Pulmonary artery endothelial cell (primary cell): ENCODE data around the gene LTBP1. TPM values are rescaled to one million over a fixed set of nuclear protein-coding genes. Genes with fewer than 3 reads are reported as not detected.
"Not testable (repeated sequence)": the region's sequence is repeated elsewhere in the genome, so short reads cannot be mapped to it uniquely, and the experiment has no call there.

ENCODE experiments used
- DNase-seq: peaks from one replicate; pipeline ENCODE4 v3.0.0-alpha.2; 2011; ENCODE audit warnings: low read depth, low spot score
- total RNA-seq: library from RNA; depleted of rRNA; stranded (reverse); fragments of >200 nt; gene quantifications from 2 replicates; pipeline ENCODE4 v1.2.3, GENCODE V29; 2014

Gene LTBP1
- total RNA-seq, 1 donor from 2014 or later = 109 TPM

- DNase-seq = no peak
These were observed 272.4 kb downstream of the LTBP1 start for GRCh38 chr2:33219114-33219513.

- no peak for DNase-seq
These were observed 273.1 kb downstream of the LTBP1 start for GRCh38 chr2:33219850-33220275.

GRCh38 chr2:33220533-33220932 lies 273.8 kb downstream of the LTBP1 start:
- DNase-seq = no peak

DNA sequence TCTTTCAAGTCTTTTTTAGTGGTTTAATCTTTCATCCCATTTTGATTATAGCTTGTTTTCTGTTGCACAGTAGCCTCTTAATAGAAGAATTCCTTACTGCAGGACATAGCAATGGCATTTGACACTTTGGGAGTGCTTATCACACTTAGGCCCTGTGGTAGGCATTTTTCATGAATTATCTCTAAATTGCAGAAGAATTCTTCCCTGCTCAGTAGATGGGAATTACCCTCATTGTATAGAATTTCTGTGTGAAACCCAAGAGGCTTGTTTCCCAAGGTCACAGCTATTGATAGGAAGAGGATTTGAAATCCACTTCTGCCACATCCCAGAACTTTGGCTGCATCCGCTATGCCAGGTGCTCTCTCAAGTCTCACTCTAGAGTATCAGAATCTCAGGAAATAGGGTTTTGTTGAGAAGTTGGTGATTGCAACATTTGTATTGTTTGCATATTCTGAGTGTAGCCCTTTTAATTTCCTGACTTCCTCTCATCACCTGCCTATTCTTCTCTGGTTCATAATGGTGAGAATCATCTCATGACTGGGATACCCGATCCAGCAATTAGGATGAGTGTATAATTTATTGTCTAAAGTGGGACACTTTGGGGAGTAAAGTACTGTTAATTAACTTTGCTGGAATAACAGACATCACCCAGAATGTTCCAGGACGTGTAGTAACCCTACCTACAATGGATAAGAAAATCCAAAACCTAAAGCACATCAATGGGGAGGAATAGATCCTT lies 274.5 kb downstream of the LTBP1 start:
- DNase-seq = no peak

DNA sequence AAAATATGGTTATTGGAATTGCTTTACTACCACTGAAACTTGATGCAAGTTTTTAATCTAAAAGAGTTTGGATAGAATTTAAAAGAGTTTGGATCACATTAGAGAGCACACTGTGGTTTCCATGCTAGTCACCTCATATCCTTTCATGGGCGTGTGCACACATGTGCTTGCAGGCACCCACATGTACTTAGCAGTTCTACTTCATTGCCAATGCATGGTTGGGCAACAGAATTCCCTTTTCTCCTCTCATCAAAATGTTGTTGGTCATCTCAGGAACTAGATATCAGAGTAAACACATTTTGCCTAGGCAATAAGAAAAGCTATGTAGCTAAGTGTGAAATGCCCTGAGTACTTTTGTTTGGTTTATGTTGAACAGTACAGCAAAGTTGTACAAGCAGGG lies 275.6 kb downstream of the LTBP1 start:
- no peak for DNase-seq

- DNase-seq = no peak
These were observed 277.1 kb downstream of the LTBP1 start for GRCh38 chr2:33223856-33224255.

- DNase-seq = no peak
These were observed 278.6 kb downstream of the LTBP1 start for GRCh38 chr2:33225350-33225749.

GRCh38 chr2:33226546-33226945 lies 279.8 kb downstream of the LTBP1 start:
- DNase-seq = no peak

- no peak for DNase-seq
These were observed 282.9 kb downstream of the LTBP1 start for GRCh38 chr2:33229646-33230045.

DNA sequence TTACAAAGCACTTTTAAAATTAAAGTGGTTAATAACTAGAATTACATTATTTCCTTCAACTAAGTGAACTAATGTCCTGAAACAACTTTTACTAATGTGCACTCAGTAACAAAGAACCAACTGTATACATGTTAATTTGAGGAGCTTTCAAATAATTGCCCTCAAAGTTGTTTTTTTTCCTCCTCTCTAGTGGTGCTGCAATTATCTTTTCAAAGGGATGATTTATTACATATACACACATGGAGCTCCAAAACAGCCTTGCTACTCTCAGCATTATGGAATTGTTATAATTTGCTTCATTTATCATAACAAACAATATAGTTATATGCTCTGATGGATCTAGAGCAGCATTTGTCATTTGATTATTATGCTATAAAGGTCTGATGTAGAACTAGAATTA lies 283.4 kb downstream of the LTBP1 start:
- DNase-seq = no peak

DNA sequence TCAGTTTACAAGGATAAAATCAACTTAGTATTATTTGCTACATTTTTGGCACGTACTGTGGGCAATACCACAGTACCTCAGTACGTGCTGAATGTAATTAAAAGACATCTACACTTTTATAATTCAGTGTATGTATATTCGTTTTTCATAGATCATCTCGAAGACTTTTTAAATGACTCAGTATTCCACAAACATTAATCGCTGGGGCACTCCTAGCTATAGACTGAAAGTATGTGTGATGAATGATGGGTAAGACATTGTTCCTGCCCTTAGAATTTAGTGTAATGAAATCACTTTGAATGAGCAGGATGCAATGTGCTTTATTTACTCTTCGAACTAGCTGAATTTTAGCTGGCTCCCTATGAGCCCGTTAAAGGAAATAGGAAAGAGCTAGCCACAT lies 284.1 kb downstream of the LTBP1 start:
- no peak for DNase-seq

DNA sequence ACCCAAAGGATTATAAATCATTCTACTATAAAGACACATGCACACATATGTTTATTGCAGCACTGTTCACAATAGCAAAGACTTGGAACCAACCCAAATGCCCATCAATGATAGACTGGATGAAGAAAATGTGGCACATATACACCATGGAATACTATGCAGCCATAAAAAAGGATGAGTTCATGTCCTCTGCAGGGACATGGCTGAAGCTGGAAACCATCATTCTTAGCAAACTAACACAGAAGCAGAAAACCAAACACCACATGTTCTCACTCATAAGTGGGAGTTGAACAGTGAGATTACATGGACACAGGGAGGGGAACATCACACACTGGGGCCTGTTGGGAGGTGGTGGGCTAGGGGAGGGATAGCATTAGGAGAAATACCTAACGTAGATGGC lies 288.8 kb downstream of the LTBP1 start:
- DNase-seq = not testable (repeated sequence)

DNA sequence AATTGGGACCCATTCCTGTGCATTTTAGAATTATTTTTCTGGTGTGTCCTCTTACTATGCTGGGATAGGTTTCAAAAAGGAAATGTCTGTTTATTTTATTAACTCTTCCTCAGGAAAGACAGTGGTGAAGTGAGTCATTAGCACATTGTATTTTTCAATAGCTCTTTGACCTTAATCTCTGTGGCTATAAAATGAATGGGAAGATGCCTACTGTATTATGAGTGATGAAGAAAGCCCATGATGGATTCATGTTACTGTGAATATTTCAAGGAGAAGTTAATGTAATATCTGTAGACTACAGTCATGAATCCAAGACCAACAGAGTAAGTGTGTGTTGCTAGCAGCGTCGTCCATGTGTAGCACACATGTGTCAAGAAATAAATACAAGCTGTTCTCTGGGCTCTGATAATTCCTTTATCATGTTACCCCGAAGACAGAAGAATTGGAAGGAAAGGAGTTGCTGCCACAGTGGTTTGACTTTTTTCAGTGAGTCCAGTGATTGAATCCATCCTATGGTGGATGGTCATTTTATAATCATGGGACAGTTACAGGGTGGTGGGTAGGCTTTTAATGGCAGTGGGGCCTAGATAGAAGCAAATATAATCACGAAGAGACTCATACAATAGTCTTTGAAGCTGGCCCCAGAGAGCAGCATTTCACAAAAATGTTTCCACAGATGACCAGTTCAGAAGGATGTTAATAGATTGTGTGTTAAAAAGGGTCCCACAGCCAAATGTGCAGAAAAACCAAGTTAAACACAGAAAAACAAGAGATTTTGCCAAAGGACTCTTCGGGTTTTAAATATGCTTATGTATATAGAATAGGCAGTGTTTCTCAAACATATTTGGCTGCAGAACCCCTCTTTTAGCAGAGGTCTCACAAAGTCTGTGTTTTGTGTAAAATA lies 290.0 kb downstream of the LTBP1 start:
- peak; percentile 27 for DNase-seq

DNA sequence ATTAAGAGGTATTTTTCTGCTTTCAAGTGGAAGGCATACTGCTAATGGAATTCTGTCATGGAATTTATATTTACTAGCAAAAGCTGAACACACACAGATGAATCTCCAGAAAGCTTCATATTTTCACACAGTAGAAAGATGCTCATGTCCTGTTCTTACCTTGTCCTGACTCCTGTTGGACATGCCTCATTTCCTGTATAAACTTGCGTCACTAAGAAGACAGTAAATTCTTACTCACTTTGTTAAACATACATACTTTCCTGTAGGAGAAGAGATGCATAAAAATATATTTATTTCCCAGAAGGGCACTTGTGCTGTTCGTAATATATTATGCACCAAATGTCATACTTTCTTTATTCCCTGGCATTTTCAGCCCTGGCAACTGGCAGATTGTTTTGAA lies 291.4 kb downstream of the LTBP1 start:
- DNase-seq = peak; percentile 46

DNA sequence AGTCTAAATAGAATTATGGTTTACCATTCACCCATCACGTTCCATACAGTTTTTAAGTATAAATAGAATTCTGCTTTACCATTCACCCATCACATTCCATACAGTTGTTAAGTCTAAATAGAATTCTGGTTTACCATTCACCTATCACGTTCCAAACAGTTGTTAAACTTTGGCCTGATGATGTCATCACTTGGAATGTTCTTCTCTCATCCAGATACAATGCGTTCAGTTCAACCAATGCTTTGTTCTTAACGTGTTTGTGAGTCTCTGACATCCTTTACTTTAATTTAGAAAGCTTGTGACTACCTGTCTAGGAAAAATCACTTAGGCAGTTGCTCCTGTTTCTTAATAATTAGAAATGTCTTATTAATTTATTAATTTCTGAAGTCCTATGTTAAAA lies 293.4 kb downstream of the LTBP1 start:
- no peak for DNase-seq

GRCh38 chr2:33241072-33241471 lies 294.3 kb downstream of the LTBP1 start:
- no peak for DNase-seq

GRCh38 chr2:33241581-33241980 lies 294.8 kb downstream of the LTBP1 start:
- no peak for DNase-seq

DNA sequence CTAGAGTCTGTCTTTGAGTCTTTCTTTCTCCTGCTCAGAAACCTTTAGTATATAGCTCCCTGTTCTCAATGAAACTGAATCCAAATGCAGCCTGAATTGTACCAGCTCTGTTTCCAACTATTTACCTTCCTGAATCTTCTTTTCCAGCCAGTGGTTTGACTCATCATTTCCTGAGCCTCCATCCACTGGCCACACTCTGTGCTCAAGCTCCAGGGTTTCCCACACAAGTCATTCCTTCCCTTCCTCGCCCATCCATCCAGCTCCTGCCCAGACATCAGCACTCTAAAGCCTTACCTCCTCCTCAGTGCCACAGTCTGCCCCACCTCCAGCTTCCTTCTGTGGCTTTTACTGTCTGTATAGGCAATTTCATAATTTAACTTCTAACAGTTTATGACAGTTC lies 296.1 kb downstream of the LTBP1 start:
- DNase-seq = peak; percentile 69

GRCh38 chr2:33246432-33246831 lies 299.7 kb downstream of the LTBP1 start:
- no peak for DNase-seq

- no peak for DNase-seq
These were observed 300.6 kb downstream of the LTBP1 start for GRCh38 chr2:33247365-33247764.

- no peak for DNase-seq
These were observed 303.8 kb downstream of the LTBP1 start for GRCh38 chr2:33250417-33251029.

DNA sequence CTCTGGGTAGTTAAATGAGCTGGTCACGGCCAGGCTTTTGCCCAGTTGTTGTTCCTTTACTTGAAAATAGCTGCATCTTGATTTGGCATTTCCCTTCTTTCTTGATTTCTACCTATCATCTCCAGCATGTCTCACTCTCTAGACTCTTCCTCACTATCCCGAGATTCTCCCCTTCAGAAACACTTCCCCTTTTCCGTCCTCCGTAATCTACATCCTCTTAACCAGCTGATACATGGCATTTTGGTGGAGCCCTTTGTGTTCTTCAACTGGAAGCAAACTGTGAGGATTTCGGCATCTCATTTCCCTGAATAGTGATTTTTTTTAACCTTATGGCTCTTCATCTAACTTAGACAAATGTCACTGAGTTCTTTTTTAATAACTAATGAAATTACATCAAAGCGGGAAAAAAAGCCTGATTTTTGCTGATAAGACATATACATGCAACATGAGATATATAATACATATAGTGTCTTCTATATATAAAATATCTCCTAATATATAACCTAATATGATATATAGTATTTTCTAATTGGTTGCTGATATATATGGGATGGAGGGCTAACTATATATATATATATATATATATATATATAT lies 309.5 kb downstream of the LTBP1 start:
- DNase-seq = no peak
